ENCODE measurements around the gene FXYD4. TPM values are rescaled to one million over a fixed set of nuclear protein-coding genes. Genes with fewer than 3 reads are reported as not detected.
"Not testable (repeated sequence)": the region's sequence is repeated elsewhere in the genome, so short reads cannot be mapped to it uniquely, and the experiment has no call there.

FXYD4 gene, protein sequence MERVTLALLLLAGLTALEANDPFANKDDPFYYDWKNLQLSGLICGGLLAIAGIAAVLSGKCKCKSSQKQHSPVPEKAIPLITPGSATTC
- not detected for total RNA-seq

DNA sequence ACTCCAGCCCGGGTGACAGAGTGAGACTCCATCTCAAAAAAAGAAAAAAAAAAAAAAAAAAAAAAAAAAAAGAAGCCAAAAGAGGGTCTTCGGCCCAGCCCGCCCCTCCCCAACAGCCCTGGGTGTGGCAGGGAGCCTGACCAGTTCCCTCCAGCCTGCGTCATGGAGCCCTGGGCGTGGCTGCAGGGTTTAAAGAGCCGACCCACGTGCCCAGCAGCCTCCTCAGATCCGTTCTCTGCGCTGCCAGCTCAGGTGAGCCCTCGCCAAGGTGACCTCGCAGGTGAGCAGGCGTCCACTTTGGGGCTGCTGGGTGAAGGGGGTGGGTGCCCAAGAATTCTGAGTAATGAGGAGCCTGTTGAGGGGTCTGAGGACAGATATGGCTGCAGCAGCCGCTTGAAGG lies at the start of gene FXYD4:
TSS of gene FXYD4 (plus strand) at position 219 of the 400 bp plus-strand sequence. CDS start 2,111 bp downstream, outside the sequence.
- ATAC-seq (ENCODE audit: low FRiP score) (no peak), DNase-seq (ENCODE audit: low spot score) (no peak)
- TF ChIP-seq, protein P1, sequence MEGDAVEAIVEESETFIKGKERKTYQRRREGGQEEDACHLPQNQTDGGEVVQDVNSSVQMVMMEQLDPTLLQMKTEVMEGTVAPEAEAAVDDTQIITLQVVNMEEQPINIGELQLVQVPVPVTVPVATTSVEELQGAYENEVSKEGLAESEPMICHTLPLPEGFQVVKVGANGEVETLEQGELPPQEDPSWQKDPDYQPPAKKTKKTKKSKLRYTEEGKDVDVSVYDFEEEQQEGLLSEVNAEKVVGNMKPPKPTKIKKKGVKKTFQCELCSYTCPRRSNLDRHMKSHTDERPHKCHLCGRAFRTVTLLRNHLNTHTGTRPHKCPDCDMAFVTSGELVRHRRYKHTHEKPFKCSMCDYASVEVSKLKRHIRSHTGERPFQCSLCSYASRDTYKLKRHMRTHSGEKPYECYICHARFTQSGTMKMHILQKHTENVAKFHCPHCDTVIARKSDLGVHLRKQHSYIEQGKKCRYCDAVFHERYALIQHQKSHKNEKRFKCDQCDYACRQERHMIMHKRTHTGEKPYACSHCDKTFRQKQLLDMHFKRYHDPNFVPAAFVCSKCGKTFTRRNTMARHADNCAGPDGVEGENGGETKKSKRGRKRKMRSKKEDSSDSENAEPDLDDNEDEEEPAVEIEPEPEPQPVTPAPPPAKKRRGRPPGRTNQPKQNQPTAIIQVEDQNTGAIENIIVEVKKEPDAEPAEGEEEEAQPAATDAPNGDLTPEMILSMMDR (IDR thresholded peaks at IDR 0.05) = no peak

DNA sequence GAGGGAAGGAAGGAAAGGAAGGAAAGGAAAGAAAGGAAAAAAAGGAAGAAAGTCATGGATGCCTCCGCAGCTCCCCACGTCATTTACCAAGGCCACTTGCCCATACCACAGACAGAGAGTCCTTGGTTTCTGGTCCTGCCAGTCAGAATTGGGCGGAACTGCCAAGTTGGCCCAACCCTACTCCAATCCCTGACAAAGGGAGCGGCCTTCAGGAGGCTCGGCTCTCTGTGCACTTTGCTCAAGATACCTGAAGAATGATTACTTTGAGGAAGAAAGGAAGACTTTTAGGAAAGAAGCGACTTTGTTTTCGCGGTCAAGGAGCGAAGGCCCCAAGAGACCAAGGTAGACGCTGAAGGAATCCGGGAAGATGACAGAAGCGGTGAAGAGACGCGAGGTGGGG lies 49.1 kb upstream of the FXYD4 start:
- ATAC-seq (ENCODE audit: low FRiP score) = peak; percentile 38

DNA sequence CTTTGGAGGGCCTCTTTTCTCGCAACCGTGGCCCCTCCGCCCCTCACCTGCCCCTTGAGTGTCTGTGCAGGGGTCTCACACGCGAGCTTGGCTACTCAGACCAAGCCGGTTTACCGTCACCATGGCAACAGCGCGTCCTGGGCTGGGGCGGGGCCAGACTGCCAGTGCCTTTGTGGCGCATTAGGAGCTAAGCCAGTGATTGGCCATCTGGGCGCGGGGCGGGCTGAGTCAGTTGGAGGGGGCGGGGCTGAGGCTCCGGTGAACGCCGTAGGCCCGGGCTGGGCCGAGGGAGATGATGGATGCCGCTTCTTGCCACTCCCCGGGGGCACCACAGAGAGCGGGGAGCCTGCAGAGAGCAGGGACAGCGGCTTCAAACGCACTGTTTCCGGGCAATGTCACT lies 48.7 kb upstream of the FXYD4 start:
- ATAC-seq (ENCODE audit: low FRiP score) = peak; percentile 96
- DNase-seq (ENCODE audit: low spot score) = peak; percentile 83
- TF ChIP-seq, protein P1 (IDR thresholded peaks at IDR 0.05) = no peak

More for the DNA sequence above, 49.1 kb upstream of the FXYD4 start:
- DNase-seq (ENCODE audit: low spot score) = no peak
- TF ChIP-seq, protein P1 (IDR thresholded peaks at IDR 0.05) = no peak

DNA sequence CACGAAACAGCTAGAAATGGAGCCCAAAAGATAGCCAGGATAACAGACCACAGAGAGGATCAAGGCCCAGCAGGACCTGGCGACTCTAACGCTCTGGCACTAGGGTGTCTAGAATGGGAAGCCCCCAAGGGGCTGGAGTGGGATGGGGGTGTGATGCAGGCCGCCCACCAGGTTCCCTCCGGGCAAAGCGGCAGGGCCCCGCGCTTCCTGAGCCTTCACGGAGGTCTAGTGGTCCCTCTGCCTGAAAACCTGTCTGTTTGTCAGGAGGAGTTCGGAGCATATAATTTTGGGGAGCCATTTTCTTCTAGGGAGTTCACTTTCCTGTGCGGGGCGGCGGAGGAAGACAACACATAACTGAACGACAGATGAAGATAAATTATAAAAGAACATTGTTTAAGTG lies 48.2 kb upstream of the FXYD4 start:
- TF ChIP-seq, protein P1 (IDR thresholded peaks at IDR 0.05) = no peak
- ATAC-seq (ENCODE audit: low FRiP score) = no peak

DNA sequence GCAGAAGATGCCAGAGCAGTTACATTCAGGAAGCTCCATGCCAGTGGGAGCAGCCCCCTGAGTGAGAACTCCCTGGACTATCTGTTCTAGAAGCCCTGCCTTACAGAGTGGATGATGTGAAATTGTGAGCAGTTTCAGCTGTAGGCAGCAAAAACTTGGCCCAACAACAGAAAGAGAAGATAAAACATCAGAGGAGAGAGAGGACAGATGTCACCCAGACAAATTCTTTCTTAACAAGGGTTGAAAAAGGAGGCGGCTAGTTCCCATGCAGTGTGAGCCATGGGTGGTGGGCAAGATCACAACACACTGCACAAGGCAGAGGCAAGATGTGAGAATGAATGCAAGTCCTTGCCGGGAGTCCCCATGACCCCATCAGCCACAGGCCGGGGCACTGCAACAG lies 46.6 kb upstream of the FXYD4 start:
- TF ChIP-seq, protein P1 (IDR thresholded peaks at IDR 0.05) = no peak
- no peak for DNase-seq (ENCODE audit: low spot score)
- no peak for ATAC-seq (ENCODE audit: low FRiP score)

More for the DNA sequence above, 48.2 kb upstream of the FXYD4 start:
- no peak for DNase-seq (ENCODE audit: low spot score)

DNA sequence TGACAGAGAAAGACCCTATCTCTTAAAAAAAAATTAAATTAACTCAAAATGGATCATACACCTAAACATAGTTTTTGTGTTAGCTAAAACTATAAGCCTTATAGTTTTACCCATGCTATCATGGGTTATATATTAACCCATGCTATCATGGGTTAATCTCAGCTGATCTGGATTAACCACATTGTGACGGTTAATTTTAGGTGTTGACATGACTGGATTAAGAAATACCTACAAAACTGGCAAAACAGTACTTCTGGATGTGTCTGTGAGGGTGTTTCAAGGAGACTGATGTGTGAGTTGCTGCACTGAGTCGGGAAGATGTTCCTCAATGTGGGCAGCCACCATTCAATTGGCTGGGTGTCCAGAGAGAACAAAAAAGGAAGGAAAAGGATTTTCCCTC lies 44.3 kb upstream of the FXYD4 start:
- TF ChIP-seq, protein P1 (IDR thresholded peaks at IDR 0.05) = no peak
- no peak for DNase-seq (ENCODE audit: low spot score)
- ATAC-seq (ENCODE audit: low FRiP score) = no peak

DNA sequence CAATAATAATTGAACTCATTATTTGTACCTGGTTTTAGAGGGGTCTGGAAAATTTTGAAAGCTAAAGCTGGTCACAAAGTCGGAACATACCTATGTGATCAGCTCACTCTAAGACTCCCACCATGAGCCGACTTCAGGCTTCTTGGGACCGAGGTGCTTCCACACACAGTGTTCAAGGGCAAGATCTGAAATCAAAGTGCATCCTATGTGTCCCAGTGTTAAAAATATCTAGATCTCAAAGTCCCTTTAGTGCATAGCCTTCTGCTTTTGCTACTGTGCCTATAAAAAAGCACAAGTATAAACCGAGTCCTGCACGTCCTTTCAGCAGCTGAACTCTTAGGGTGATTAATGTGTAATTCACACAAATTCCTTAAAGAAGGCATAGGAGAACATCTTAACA lies 43.5 kb upstream of the FXYD4 start:
- TF ChIP-seq, protein P1 (IDR thresholded peaks at IDR 0.05) = no peak
- DNase-seq (ENCODE audit: low spot score) (no peak), ATAC-seq (ENCODE audit: low FRiP score) (no peak)

DNA sequence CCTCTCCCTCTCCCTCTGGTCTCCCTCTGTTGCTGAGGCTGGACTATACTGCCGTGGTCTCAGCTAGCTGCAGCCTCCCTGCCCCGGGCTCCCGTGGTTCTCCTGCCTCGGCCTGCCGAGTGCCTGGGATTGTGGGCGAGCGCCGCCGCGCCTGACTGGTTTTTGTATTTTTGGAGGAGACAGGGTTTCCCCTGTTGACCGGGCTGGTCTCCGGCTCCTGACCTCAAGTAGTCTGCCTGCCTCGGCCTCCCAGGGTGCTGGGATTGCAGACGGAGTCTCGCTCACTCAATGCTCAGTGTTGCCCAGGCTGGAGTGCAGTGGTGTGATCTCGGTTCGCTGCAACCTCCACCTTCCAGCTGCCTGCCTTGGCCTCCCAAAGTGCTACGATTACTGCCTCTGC lies 42.6 kb upstream of the FXYD4 start:
- DNase-seq (ENCODE audit: low spot score); ATAC-seq (ENCODE audit: low FRiP score): not testable (repeated sequence)

DNA sequence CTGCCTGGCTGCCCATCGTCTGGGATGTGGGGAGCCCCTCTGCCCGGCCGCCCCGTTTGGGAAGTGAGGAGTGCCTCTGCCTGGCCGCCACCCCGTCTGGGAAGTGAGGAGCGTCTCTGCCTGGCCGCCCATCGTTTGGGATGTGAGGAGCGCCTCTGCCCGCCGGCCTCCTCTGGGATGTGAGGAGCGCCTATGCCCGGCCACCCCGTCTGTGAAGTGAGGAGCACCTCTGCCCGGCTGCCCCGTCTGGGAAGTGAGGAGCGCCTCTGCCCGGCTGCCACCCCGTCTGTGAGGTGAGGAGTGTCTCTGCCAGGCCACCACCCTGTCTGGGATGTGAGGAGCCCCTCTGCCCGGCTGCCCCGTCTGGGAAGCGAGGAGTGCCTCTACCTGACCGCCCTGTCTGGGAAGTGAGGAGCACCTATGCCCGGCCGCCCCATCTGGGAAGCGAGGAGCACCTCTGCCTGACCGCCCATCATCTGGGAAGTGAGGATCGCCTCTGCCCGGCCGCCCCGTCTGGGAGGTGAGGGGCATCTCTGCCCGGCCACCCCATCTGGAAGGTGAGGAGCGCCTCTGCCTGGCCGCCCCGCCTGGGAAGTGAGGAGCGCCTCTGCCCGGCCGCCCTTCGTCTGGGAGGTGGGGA lies 42.1 kb upstream of the FXYD4 start:
- ATAC-seq (ENCODE audit: low FRiP score); DNase-seq (ENCODE audit: low spot score): not testable (repeated sequence)

DNA sequence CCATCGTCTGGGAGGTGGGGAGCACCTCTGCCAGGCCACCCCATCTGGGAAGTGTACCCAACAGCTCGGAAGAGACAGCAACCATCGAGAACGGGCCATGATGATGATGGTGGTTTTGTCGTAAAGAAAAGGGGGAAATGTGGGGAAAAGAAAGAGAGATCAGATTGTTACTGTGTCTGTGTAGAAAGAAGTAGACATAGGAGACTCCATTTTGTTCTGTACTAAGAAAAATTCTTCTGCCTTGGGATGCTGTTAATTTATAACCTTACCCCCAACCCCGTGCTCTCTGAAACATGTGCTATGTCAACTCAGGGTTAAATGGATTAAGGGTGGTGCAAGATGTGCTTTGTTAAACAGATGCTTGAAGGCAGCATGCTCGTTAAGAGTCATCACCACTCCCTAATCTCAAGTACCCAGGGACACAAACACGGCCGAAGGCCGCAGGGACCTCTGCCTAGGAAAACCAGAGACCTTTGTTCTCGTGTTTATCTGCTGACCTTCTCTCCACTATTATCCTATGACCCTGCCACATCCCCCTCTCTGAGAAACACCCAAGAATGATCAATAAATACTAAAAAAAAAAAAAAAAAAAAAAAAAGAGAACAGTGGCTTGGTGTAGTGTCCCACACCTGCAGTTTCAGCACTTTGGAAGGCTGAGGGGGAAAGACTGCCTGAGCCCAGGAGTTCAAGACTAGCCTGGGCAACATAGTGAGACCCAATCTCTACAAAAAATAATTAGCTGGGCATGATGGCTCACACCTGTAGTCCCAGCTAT lies 41.2 kb upstream of the FXYD4 start:
- ATAC-seq (ENCODE audit: low FRiP score); DNase-seq (ENCODE audit: low spot score): not testable (repeated sequence)
